ENCODE measurements around the gene HLCS. TPM values are rescaled to one million over a fixed set of nuclear protein-coding genes. Genes with fewer than 3 reads are reported as not detected.

HLCS gene
- total RNA-seq, 1 donor from 2014 or later, result 18.8 TPM

DNA sequence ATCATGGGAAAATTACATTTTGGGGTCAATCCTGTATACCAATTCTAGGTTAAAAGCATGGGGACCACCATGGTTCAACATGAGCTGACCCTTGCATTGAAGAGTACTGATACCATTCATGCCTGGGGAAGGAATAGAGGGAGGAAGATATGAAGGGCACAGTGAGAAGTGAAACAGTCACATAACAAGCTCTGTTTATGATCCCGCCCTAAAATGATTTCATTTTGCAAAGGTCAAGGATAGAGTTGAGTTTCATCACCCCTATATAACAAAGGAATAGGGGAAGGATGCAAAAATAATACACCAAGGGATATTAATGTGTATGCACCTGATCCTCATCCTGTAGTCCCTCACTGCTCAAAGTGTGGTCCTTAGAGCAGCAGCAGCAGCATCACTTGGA is 2.5 kb upstream of the HLCS start:
- H3K27ac ChIP-seq (ENCODE audit: low read depth, low read length), result no peak overlapping the region
- H3K4me1 ChIP-seq (ENCODE audit: control insufficient read depth in 3 of 3, insufficient read depth in 3 of 3, low read length in 3 of 3), result peaks cover 3 to 8% (median 4%) of the 10 kb centered on the region in 3 donors
- no peak overlapping the region for H3K4me3 ChIP-seq (ENCODE audit: low read length in 3 of 3)
- H3K27me3 ChIP-seq (ENCODE audit: control insufficient read depth in 3 of 3, insufficient read depth in 3 of 3, low read length in 3 of 3), result no peaks in the 10 kb centered on the region
- H3K36me3 ChIP-seq (ENCODE audit: control insufficient read depth in 3 of 3, insufficient read depth in 3 of 3, low read length in 3 of 3), result no peaks in the 10 kb centered on the region
- no peaks in the 10 kb centered on the region for H3K9me3 ChIP-seq (ENCODE audit: control insufficient read depth in 3 of 3, low read length in 3 of 3)
- no peak overlapping the region for H3K9ac ChIP-seq (ENCODE audit: low read depth in 1 of 3, low read length in 3 of 3)

DNA sequence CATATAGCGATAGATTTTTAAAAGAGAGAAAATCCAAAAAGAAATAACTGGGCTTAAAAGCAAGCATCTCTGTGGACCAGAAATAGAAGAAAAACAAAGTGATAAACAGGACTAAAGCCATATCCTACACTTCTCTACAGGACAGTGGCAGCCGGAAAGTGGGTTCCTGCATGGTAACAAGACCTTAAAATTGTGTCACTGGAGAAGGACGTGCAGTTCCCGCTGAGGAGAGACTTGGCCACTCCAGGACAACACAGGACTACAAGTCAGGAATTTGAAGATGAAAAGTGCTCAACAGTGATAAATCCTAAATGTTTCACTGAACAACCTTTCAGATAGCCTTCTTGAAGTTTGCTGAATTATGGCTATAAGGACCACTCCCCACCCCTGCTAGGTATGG is 1.9 kb upstream of the HLCS start:
- no peak overlapping the region for H3K9ac ChIP-seq (ENCODE audit: low read depth in 1 of 3, low read length in 3 of 3)
- H3K27me3 ChIP-seq (ENCODE audit: control insufficient read depth in 3 of 3, insufficient read depth in 3 of 3, low read length in 3 of 3), result no peaks in the 10 kb centered on the region
- no peak overlapping the region for H3K27ac ChIP-seq (ENCODE audit: low read depth, low read length)
- no peaks in the 10 kb centered on the region for H3K9me3 ChIP-seq (ENCODE audit: control insufficient read depth in 3 of 3, low read length in 3 of 3)
- H3K36me3 ChIP-seq (ENCODE audit: control insufficient read depth in 3 of 3, insufficient read depth in 3 of 3, low read length in 3 of 3), result no peaks in the 10 kb centered on the region
- H3K4me1 ChIP-seq (ENCODE audit: control insufficient read depth in 3 of 3, insufficient read depth in 3 of 3, low read length in 3 of 3), result peaks cover 3 to 8% (median 4%) of the 10 kb centered on the region in 3 donors
- H3K4me3 ChIP-seq (ENCODE audit: low read length in 3 of 3), result no peak overlapping the region

DNA sequence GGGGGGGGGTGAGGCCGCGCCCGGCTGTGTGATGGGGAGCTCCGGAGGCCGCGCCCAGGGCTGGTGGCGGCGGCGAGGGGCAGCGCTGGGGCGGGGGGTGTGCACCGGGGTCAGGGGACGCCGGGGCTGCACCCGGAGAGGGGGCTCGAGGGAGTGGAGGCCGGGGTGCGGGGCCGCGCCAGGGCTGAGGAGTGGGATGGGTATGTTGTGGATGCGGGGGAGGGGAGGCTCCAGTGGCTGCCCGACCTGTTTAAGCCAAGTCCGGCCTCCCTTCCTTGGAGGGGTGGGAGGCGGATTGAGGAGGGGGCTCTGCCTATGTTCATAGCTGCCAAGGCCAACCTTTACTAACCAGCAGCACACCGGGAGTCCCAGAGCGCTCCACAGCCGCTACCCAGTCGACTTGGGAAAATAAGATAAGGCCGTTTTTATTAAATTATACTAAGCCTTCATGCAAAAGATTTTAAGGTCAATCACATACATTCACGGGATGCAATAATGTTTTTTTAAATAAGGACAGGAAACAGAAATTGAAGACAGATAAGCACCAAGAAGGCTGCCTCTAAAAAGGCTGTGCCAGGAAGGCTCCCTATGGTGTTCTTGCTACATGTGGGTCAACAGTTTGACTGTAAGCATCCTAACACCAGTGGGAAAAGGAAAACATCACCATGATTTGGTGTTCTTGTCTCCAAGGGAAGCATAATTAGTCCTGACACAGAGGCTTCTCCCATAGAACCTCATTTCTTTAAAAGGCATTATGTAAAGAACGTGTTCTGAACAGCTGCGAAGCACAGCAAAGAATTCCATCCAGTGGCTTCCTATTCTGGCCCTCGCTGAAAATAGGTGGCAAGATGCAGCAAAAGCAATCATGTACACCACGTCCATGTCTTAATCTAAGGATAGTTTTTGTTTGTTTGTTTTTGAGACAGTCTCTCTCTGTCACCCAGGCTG is 626 bp upstream of the HLCS start:
- H3K9me3 ChIP-seq (ENCODE audit: control insufficient read depth in 3 of 3, low read length in 3 of 3), result no peaks in the 10 kb centered on the region
- H3K4me3 ChIP-seq (ENCODE audit: low read length in 3 of 3), result peak overlapping the region; percentile 44 to 71 (median 60)
- no peaks in the 10 kb centered on the region for H3K27me3 ChIP-seq (ENCODE audit: control insufficient read depth in 3 of 3, insufficient read depth in 3 of 3, low read length in 3 of 3)
- H3K36me3 ChIP-seq (ENCODE audit: control insufficient read depth in 3 of 3, insufficient read depth in 3 of 3, low read length in 3 of 3), result no peaks in the 10 kb centered on the region
- H3K9ac ChIP-seq (ENCODE audit: low read depth in 1 of 3, low read length in 3 of 3), result peak overlapping the region in 2 of 3 donors; percentile 57 to 64
- peak overlapping the region; percentile 65 for H3K27ac ChIP-seq (ENCODE audit: low read depth, low read length)
- H3K4me1 ChIP-seq (ENCODE audit: control insufficient read depth in 3 of 3, insufficient read depth in 3 of 3, low read length in 3 of 3), result peaks cover 3 to 8% (median 4%) of the 10 kb centered on the region in 3 donors

DNA sequence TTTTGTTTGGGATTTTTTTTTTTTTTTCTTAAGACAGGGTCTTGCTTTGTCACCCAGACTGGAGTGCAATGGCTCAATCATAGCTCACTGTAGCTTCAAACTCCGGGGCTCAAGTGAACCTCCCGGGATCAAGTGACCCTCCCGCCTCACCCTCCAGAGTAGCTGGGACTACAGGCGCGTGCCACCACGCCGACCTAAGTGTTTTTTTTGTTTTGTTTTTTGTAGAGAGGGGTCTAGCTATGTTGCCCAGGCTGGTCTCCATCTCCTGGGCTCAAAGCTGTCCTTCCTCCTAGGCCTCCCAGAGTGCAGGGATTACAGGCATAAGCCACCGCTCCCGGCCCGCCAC is 776 bp downstream of the HLCS start:
- Histone ChIP-seq H3K9ac (ENCODE audit: low read depth in 1 of 3, low read length in 3 of 3) (peak overlapping the region; percentile 14 to 82 (median 75)), H3K36me3 (ENCODE audit: control insufficient read depth in 3 of 3, insufficient read depth in 3 of 3, low read length in 3 of 3) (peaks cover 5 to 6% (median 5%) of the 10 kb centered on the region in 3 donors), H3K4me3 (ENCODE audit: low read length in 3 of 3) (peak overlapping the region; percentile 61 to 81 (median 75)), H3K4me1 (ENCODE audit: control insufficient read depth in 3 of 3, insufficient read depth in 3 of 3, low read length in 3 of 3) (peaks cover 3 to 8% (median 4%) of the 10 kb centered on the region in 3 donors), H3K27me3 (ENCODE audit: control insufficient read depth in 3 of 3, insufficient read depth in 3 of 3, low read length in 3 of 3) (no peaks in the 10 kb centered on the region), H3K27ac (ENCODE audit: low read depth, low read length) (no peak overlapping the region), H3K9me3 (ENCODE audit: control insufficient read depth in 3 of 3, low read length in 3 of 3) (no peaks in the 10 kb centered on the region)

DNA sequence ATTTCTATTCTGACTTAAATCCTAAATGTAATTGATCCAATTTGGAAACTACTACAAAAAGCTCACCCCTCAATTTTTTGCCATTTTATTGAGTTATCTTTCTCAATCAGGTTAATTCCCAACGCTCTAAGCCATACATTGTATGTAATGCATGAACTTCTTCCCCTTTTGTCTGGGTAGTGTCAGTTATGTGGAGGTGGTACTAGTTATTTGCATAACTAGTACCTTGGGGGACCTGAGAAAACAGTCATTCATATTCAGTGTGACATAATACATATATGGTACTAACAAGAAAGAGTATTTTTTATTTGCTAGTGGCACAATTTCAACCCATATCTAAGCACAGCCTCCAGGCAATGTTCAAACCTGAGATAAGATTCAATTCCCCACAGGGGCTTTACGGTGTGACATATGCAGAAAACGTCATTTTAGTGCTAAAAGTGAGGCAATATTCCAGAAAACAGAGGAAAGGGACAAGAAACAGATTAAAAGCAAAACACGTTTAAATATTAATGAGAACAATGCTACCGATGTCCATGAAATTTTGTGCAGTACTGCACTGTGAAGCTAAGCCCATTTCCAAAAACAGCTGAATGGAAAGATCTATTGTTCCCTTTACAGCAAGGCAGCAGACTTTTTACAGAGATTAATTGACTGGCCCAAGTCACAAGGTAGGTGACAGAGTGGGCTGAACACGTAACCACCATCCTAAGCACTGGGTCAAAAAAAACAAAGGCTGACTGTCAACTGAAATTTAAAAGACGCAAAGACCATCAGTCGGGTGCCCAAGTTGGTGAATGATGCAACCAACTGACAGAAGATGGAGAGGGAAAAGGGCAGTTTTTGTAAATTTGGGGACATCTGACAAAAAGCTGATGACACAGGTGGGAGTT is 1.4 kb downstream of the HLCS start:
- Histone ChIP-seq H3K27me3 (ENCODE audit: control insufficient read depth in 3 of 3, insufficient read depth in 3 of 3, low read length in 3 of 3) (no peaks in the 10 kb centered on the region), H3K27ac (ENCODE audit: low read depth, low read length) (no peak overlapping the region), H3K9ac (ENCODE audit: low read depth in 1 of 3, low read length in 3 of 3) (peak overlapping the region in 1 of 3 donors; percentile 82), H3K4me1 (ENCODE audit: control insufficient read depth in 3 of 3, insufficient read depth in 3 of 3, low read length in 3 of 3) (peaks cover 3 to 8% (median 4%) of the 10 kb centered on the region in 3 donors), H3K4me3 (ENCODE audit: low read length in 3 of 3) (no peak overlapping the region), H3K36me3 (ENCODE audit: control insufficient read depth in 3 of 3, insufficient read depth in 3 of 3, low read length in 3 of 3) (peaks cover 6 to 11% (median 8%) of the 10 kb centered on the region in 3 donors), H3K9me3 (ENCODE audit: control insufficient read depth in 3 of 3, low read length in 3 of 3) (no peaks in the 10 kb centered on the region)

DNA sequence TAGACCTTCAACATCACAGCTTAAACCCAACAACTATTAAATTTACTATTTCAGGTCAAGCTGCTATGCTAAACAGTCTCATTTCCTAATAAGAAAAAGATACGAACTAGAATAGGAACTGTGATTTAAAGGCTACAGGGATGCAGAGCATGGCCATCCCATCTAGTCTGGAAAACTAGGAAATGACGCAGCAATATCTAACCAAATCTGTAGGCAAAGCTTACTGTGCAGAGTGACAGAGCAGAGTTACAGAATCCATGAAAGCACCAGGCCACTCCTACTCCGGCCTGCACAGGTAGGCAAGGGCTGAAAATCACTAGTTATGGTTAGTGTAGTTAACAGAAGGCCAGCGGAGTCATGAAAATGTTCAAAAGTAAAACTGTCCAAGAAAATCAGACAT is 2.1 kb downstream of the HLCS start:
- Histone ChIP-seq H3K4me1 (ENCODE audit: control insufficient read depth in 3 of 3, insufficient read depth in 3 of 3, low read length in 3 of 3) (peaks cover 3 to 8% (median 4%) of the 10 kb centered on the region in 3 donors), H3K4me3 (ENCODE audit: low read length in 3 of 3) (no peak overlapping the region)

DNA sequence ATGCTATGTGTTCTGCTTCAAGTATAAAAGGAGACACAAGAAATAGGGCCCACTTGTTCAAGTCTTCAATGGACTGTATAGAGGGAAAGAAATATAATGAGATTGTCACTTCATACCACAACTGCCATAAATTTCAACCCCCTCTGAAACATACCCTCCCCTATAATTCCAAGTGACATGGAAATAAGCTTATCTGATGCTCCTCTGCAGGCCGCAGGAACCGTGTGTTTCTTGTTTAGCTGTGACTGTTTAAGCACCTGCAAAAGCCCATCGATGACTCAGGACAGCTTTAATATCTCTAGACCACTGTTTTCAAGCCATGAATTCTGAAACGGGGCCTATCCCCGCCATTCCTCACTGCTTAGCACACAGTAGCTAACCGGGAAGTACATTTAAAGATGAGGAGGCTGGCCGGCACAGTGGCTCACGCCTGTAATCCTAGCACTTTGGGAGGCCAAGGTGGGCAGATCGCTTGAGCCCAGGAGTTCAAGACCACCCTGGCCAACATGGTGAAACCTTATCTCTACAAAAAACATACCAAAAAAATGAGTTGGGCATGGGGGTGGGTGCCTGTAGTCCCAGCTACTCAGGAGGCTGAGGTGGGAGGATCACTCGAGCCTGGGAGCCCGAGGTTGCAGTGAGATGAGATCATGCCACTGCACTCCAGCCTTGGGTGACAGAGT is 4.2 kb downstream of the HLCS start:
- peaks cover 8 to 15% (median 8%) of the 10 kb centered on the region in 3 donors for H3K36me3 ChIP-seq (ENCODE audit: control insufficient read depth in 3 of 3, insufficient read depth in 3 of 3, low read length in 3 of 3)
- no peaks in the 10 kb centered on the region for H3K9me3 ChIP-seq (ENCODE audit: control insufficient read depth in 3 of 3, low read length in 3 of 3)
- H3K27ac ChIP-seq (ENCODE audit: low read depth, low read length), result no peak overlapping the region
- H3K4me3 ChIP-seq (ENCODE audit: low read length in 3 of 3), result no peak overlapping the region
- no peaks in the 10 kb centered on the region for H3K27me3 ChIP-seq (ENCODE audit: control insufficient read depth in 3 of 3, insufficient read depth in 3 of 3, low read length in 3 of 3)
- peaks cover 3 to 8% (median 4%) of the 10 kb centered on the region in 3 donors for H3K4me1 ChIP-seq (ENCODE audit: control insufficient read depth in 3 of 3, insufficient read depth in 3 of 3, low read length in 3 of 3)
- H3K9ac ChIP-seq (ENCODE audit: low read depth in 1 of 3, low read length in 3 of 3), result no peak overlapping the region

More for the DNA sequence above, 2.1 kb downstream of the HLCS start:
- Histone ChIP-seq H3K27me3 (ENCODE audit: control insufficient read depth in 3 of 3, insufficient read depth in 3 of 3, low read length in 3 of 3) (no peaks in the 10 kb centered on the region), H3K9ac (ENCODE audit: low read depth in 1 of 3, low read length in 3 of 3) (no peak overlapping the region), H3K9me3 (ENCODE audit: control insufficient read depth in 3 of 3, low read length in 3 of 3) (no peaks in the 10 kb centered on the region), H3K27ac (ENCODE audit: low read depth, low read length) (no peak overlapping the region), H3K36me3 (ENCODE audit: control insufficient read depth in 3 of 3, insufficient read depth in 3 of 3, low read length in 3 of 3) (peaks cover 6 to 14% (median 8%) of the 10 kb centered on the region in 3 donors)

DNA sequence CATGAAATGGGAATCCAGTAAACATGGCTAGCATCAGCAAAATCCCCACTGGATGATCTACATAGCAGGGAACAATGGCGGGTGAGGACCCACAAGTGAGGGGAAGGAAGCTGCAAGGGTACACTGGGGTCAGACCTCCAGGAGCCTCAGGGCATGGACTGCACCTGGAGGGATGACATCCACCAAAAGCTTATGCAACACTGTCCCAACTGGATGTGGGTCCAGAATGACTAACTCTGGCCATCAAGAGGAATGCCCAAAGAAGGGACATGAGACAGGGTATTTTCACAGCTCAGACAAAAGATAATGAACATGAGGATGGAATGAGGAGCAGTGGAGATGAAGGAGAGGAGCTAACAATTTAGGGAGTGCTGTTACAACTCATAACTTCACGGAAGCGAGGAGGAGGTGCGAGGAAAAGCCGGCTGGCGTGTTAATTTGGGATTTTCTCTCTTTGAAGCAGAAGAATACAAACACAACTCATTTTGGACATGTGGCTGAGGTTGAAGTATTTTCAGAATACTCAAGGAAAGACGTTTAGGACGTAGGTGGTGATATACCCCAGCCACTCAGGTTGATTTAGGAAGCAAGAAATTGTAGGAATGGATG is 5.7 kb downstream of the HLCS start:
- no peaks in the 10 kb centered on the region for H3K27me3 ChIP-seq (ENCODE audit: control insufficient read depth in 3 of 3, insufficient read depth in 3 of 3, low read length in 3 of 3)

More for the DNA sequence above, 5.7 kb downstream of the HLCS start:
- no peak overlapping the region for H3K27ac ChIP-seq (ENCODE audit: low read depth, low read length)
- peaks cover 8 to 18% (median 11%) of the 10 kb centered on the region in 3 donors for H3K36me3 ChIP-seq (ENCODE audit: control insufficient read depth in 3 of 3, insufficient read depth in 3 of 3, low read length in 3 of 3)
- H3K4me1 ChIP-seq (ENCODE audit: control insufficient read depth in 3 of 3, insufficient read depth in 3 of 3, low read length in 3 of 3), result peaks cover 2 to 5% (median 2%) of the 10 kb centered on the region in 3 donors
- H3K9ac ChIP-seq (ENCODE audit: low read depth in 1 of 3, low read length in 3 of 3), result no peak overlapping the region
- H3K9me3 ChIP-seq (ENCODE audit: control insufficient read depth in 3 of 3, low read length in 3 of 3), result no peaks in the 10 kb centered on the region
- no peak overlapping the region for H3K4me3 ChIP-seq (ENCODE audit: low read length in 3 of 3)

All from skeletal muscle tissue (tissue), 4 donors.